WTC11 (cell line): ENCODE measurements around the gene UFM1. TPM values are rescaled to one million over a fixed set of nuclear protein-coding genes. Genes with fewer than 3 reads are reported as not detected.

Experiments
- ATAC-seq: fragments of 200-7000 bp; cut with Tn5 transposase; 2 replicates; pipeline ENCODE4 v1.10.0; 2021; ENCODE audit warnings: mild to moderate bottlenecking, moderate library complexity
- CTCF ChIA-PET: fragments of 300-600 bp; sonication (Branson Sonifier 250); formaldehyde crosslinking; loops from one replicate; lab custom pipeline; 2021; ENCODE audit warnings: antibody characterized with exemption; lab: Charles Lee
- POLR2A ChIA-PET: fragments of 350-600 bp; sonication (Branson Sonifier 250); formaldehyde crosslinking; loops from one replicate; lab custom pipeline; 2021; ENCODE audit warnings: antibody characterized with exemption; lab: Charles Lee
- DNase-seq: peaks from one replicate; pipeline ENCODE4 v3.0.0; 2021; ENCODE audit warnings: low spot score
- H3K27ac Mint-ChIP-seq: 2 replicates; pipeline ENCODE4 v1.8.0; 2021; ENCODE audit warnings: mixed read lengths
- H3K27me3 Mint-ChIP-seq: 2 replicates; pipeline ENCODE4 v1.8.0; 2021; ENCODE audit warnings: low read depth, mild to moderate bottlenecking, moderate library complexity, mixed read lengths
- H3K36me3 Mint-ChIP-seq: 2 replicates; pipeline ENCODE4 v1.8.0; 2021; ENCODE audit warnings: mixed read lengths
- H3K4me1 Mint-ChIP-seq: 2 replicates; pipeline ENCODE4 v1.8.0; 2022; ENCODE audit warnings: mixed read lengths
- H3K4me3 Mint-ChIP-seq: 2 replicates; pipeline ENCODE4 v1.8.0; 2021; ENCODE audit warnings: mild to moderate bottlenecking, moderate library complexity, mixed read lengths
- H3K9me3 Mint-ChIP-seq: 2 replicates; pipeline ENCODE4 v1.8.0; 2021; ENCODE audit warnings: mixed read lengths
- ATF1 ChIP-seq: sonication (generic); formaldehyde crosslinking; IDR thresholded peaks from 2 replicates; pipeline ENCODE4 v1.8.1; 2023; ENCODE audit warnings: mild to moderate bottlenecking, moderate library complexity, missing genetic modification reagents
- ETV6 ChIP-seq: sonication (generic); formaldehyde crosslinking; IDR thresholded peaks from 2 replicates; pipeline ENCODE4 v1.8.1; 2022; ENCODE audit warnings: mild to moderate bottlenecking, missing genetic modification reagents
- FOXJ3 ChIP-seq: sonication (generic); formaldehyde crosslinking; IDR thresholded peaks from 2 replicates; pipeline ENCODE4 v1.9.0; 2021; ENCODE audit warnings: missing genetic modification reagents, mild to moderate bottlenecking, borderline replicate concordance
- FOXP1 ChIP-seq: sonication (generic); formaldehyde crosslinking; IDR thresholded peaks from 2 replicates; pipeline ENCODE4 v1.8.0; 2022; ENCODE audit warnings: missing genetic modification reagents, mild to moderate bottlenecking, moderate library complexity, borderline replicate concordance
- JAZF1 ChIP-seq: fragments of 250-450 bp; sonication (Bioruptor Pico); IDR thresholded peaks from 2 replicates; pipeline ENCODE4 v1.9.0; 2021; ENCODE audit warnings: moderate library complexity, mild to moderate bottlenecking, inconsistent platforms
- JUN ChIP-seq: sonication (generic); formaldehyde crosslinking; IDR thresholded peaks from 2 replicates; pipeline ENCODE4 v1.8.0; 2023; ENCODE audit warnings: mild to moderate bottlenecking, missing genetic modification reagents
- KAT7 ChIP-seq: sonication (generic); formaldehyde crosslinking; IDR thresholded peaks from 2 replicates; pipeline ENCODE4 v1.8.1; 2023; ENCODE audit warnings: missing genetic modification reagents, mild to moderate bottlenecking, borderline replicate concordance
- NR2C2 ChIP-seq: sonication (generic); formaldehyde crosslinking; IDR thresholded peaks from 2 replicates; pipeline ENCODE4 v1.8.0; 2022; ENCODE audit warnings: mild to moderate bottlenecking, missing genetic modification reagents
- PREB ChIP-seq: sonication (generic); formaldehyde crosslinking; IDR thresholded peaks from 2 replicates; pipeline ENCODE4 v1.8.1; 2022; ENCODE audit warnings: mild to moderate bottlenecking, missing genetic modification reagents, moderate library complexity, borderline replicate concordance
- SMAD3 ChIP-seq: sonication (generic); formaldehyde crosslinking; IDR thresholded peaks from 2 replicates; pipeline ENCODE4 v1.8.0; 2022; ENCODE audit warnings: missing genetic modification reagents, mild to moderate bottlenecking, borderline replicate concordance
- TP53 ChIP-seq: sonication (generic); formaldehyde crosslinking; IDR thresholded peaks from 2 replicates; pipeline ENCODE4 v1.8.1; 2023; ENCODE audit warnings: mild to moderate bottlenecking, missing genetic modification reagents
- ZNF219 ChIP-seq: sonication (generic); formaldehyde crosslinking; IDR thresholded peaks from 2 replicates; pipeline ENCODE4 v1.8.0; 2023; ENCODE audit warnings: missing genetic modification reagents, mild to moderate bottlenecking, borderline replicate concordance
- ZNF232 ChIP-seq: sonication (generic); formaldehyde crosslinking; IDR thresholded peaks from 2 replicates; pipeline ENCODE4 v1.8.0; 2022; ENCODE audit warnings: mild to moderate bottlenecking, missing genetic modification reagents
- total RNA-seq: library from RNA; stranded (reverse); gene quantifications from 3 replicates; pipeline ENCODE4 v1.2.3, GENCODE V29; 2021
- TF ChIP-seq, protein P1 (sequence below): sonication (generic); formaldehyde crosslinking; IDR thresholded peaks from 2 replicates; pipeline ENCODE4 v1.8.1; 2022; ENCODE audit warnings: low read depth, missing genetic modification reagents, borderline replicate concordance
- TF ChIP-seq, protein P2 (sequence below): sonication (generic); formaldehyde crosslinking; IDR thresholded peaks from 2 replicates; pipeline ENCODE4 v1.8.0; 2022; ENCODE audit warnings: missing genetic modification reagents
- TF ChIP-seq, protein P3 (sequence below): fragments of 250-450 bp; sonication (Bioruptor Pico); IDR thresholded peaks from 2 replicates; pipeline ENCODE4 v1.9.0; 2021; ENCODE audit warnings: moderate library complexity, mild to moderate bottlenecking, inconsistent platforms, borderline replicate concordance
- TF ChIP-seq, protein P4 (sequence below): sonication (generic); formaldehyde crosslinking; conservative IDR thresholded peaks from 2 replicates; pipeline ENCODE4 v1.8.1; 2023; ENCODE audit warnings: mild to moderate bottlenecking, low read depth, missing genetic modification reagents, moderate library complexity

Gene UFM1
- total RNA-seq, 1 experiment from 2014 or later, result 57.7 TPM

- TF ChIP-seq ATF1 (CRISPR knock-in tag), result no peak
- no peak for TF ChIP-seq JUN (CRISPR knock-in tag)
- TF ChIP-seq, protein P1, sequence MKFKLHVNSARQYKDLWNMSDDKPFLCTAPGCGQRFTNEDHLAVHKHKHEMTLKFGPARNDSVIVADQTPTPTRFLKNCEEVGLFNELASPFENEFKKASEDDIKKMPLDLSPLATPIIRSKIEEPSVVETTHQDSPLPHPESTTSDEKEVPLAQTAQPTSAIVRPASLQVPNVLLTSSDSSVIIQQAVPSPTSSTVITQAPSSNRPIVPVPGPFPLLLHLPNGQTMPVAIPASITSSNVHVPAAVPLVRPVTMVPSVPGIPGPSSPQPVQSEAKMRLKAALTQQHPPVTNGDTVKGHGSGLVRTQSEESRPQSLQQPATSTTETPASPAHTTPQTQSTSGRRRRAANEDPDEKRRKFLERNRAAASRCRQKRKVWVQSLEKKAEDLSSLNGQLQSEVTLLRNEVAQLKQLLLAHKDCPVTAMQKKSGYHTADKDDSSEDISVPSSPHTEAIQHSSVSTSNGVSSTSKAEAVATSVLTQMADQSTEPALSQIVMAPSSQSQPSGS (CRISPR knock-in tag), result no peak
- TF ChIP-seq KAT7 (CRISPR knock-in tag), result no peak
- no peak for TF ChIP-seq FOXJ3 (CRISPR knock-in tag)
- CTCF ChIA-PET, result no interaction called here
- H3K27me3 Mint-ChIP-seq, result no peaks in the 10 kb centered on the region
- DNase-seq (no peak), ATAC-seq (no peak)
- POLR2A ChIA-PET, result no interaction called here
- no peaks in the 10 kb centered on the region for H3K9me3 Mint-ChIP-seq
- H3K27ac Mint-ChIP-seq, result no peak overlapping the region
- H3K4me3 Mint-ChIP-seq, result no peak overlapping the region
- no peaks in the 10 kb centered on the region for H3K36me3 Mint-ChIP-seq
- no peaks in the 10 kb centered on the region for H3K4me1 Mint-ChIP-seq
Observed at GRCh38 chr13:38303816-38304320, 45.8 kb upstream of the UFM1 start.

- no peak overlapping the region for H3K27ac Mint-ChIP-seq
- CTCF ChIA-PET, result no interaction called here
Observed at GRCh38 chr13:38308736-38309135, 40.9 kb upstream of the UFM1 start.

More at GRCh38 chr13:38308736-38309135, 40.9 kb upstream of the UFM1 start:
- DNase-seq, result no peak
- ATAC-seq, result no peak
- TF ChIP-seq, protein P2, sequence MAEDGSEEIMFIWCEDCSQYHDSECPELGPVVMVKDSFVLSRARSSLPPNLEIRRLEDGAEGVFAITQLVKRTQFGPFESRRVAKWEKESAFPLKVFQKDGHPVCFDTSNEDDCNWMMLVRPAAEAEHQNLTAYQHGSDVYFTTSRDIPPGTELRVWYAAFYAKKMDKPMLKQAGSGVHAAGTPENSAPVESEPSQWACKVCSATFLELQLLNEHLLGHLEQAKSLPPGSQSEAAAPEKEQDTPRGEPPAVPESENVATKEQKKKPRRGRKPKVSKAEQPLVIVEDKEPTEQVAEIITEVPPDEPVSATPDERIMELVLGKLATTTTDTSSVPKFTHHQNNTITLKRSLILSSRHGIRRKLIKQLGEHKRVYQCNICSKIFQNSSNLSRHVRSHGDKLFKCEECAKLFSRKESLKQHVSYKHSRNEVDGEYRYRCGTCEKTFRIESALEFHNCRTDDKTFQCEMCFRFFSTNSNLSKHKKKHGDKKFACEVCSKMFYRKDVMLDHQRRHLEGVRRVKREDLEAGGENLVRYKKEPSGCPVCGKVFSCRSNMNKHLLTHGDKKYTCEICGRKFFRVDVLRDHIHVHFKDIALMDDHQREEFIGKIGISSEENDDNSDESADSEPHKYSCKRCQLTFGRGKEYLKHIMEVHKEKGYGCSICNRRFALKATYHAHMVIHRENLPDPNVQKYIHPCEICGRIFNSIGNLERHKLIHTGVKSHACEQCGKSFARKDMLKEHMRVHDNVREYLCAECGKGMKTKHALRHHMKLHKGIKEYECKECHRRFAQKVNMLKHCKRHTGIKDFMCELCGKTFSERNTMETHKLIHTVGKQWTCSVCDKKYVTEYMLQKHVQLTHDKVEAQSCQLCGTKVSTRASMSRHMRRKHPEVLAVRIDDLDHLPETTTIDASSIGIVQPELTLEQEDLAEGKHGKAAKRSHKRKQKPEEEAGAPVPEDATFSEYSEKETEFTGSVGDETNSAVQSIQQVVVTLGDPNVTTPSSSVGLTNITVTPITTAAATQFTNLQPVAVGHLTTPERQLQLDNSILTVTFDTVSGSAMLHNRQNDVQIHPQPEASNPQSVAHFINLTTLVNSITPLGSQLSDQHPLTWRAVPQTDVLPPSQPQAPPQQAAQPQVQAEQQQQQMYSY (CRISPR knock-in tag), result no peak
- TF ChIP-seq, protein P3, sequence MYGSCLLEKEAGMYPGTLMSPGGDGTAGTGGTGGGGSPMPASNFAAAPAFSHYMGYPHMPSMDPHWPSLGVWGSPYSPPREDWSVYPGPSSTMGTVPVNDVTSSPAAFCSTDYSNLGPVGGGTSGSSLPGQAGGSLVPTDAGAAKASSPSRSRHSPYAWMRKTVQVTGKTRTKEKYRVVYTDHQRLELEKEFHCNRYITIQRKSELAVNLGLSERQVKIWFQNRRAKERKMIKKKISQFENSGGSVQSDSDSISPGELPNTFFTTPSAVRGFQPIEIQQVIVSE (CRISPR knock-in tag), result no peak
- TF ChIP-seq ETV6 (CRISPR knock-in tag) (no peak), JAZF1 (CRISPR knock-in tag) (no peak), ZNF219 (CRISPR knock-in tag) (no peak), NR2C2 (CRISPR knock-in tag) (no peak), KAT7 (CRISPR knock-in tag) (no peak), ZNF232 (no peak), TP53 (no peak), PREB (CRISPR knock-in tag) (no peak), SMAD3 (no peak), FOXP1 (no peak)
- TF ChIP-seq, protein P4, sequence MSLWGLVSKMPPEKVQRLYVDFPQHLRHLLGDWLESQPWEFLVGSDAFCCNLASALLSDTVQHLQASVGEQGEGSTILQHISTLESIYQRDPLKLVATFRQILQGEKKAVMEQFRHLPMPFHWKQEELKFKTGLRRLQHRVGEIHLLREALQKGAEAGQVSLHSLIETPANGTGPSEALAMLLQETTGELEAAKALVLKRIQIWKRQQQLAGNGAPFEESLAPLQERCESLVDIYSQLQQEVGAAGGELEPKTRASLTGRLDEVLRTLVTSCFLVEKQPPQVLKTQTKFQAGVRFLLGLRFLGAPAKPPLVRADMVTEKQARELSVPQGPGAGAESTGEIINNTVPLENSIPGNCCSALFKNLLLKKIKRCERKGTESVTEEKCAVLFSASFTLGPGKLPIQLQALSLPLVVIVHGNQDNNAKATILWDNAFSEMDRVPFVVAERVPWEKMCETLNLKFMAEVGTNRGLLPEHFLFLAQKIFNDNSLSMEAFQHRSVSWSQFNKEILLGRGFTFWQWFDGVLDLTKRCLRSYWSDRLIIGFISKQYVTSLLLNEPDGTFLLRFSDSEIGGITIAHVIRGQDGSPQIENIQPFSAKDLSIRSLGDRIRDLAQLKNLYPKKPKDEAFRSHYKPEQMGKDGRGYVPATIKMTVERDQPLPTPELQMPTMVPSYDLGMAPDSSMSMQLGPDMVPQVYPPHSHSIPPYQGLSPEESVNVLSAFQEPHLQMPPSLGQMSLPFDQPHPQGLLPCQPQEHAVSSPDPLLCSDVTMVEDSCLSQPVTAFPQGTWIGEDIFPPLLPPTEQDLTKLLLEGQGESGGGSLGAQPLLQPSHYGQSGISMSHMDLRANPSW (CRISPR knock-in tag), result no peak
- TF ChIP-seq, all 79 proteins: peak for 0
- no peaks in the 10 kb centered on the region for H3K36me3 Mint-ChIP-seq
- H3K27me3 Mint-ChIP-seq, result no peaks in the 10 kb centered on the region
- no peaks in the 10 kb centered on the region for H3K4me1 Mint-ChIP-seq
- POLR2A ChIA-PET, result no interaction called here
- 0 out of 2 replicates have a peak, but pooled peaks cover 10% of the 10 kb centered on the region for H3K9me3 Mint-ChIP-seq
- H3K4me3 Mint-ChIP-seq, result no peak overlapping the region
